Activated CD4-positive, alpha-beta T cell treated with anti-CD3 and anti-CD28 coated beads, Interleukin-2, amount 50 U/mL, for 16 hours (primary cell): ENCODE results near the gene CNTNAP2.
"Not testable (repeated sequence)": the region's sequence is repeated elsewhere in the genome, so short reads cannot be mapped to it uniquely, and the experiment has no call there.

Experiments
- DNase-seq: peaks from one replicate; pipeline ENCODE4 v3.0.0-alpha.2; 2020

CNTNAP2 gene

GRCh38 chr7:147700702-147701101 is 1584.1 kb downstream of the CNTNAP2 start:
- no peak for DNase-seq

DNA sequence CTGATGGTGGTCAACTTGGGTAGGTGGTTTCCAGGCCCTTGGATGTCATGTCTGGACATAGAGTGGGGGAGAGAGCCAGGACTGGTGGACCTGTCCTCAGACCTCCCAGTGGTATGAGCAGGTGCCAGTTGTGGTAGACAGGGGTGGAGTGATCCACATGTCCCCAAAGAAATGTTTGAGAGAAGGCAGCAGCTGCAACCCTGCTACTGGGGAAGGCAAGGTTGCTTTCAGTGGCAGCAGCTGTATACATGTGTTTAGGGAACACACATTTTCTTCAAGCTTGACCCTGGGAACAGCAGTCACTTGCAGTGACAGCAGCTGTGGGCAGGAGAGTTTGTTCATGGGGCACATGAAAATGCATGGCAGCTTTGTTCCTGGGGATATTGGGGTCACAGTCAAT is 1591.3 kb downstream of the CNTNAP2 start:
- no peak for DNase-seq

GRCh38 chr7:147708871-147709270 is 1592.3 kb downstream of the CNTNAP2 start:
- DNase-seq: no peak

DNA sequence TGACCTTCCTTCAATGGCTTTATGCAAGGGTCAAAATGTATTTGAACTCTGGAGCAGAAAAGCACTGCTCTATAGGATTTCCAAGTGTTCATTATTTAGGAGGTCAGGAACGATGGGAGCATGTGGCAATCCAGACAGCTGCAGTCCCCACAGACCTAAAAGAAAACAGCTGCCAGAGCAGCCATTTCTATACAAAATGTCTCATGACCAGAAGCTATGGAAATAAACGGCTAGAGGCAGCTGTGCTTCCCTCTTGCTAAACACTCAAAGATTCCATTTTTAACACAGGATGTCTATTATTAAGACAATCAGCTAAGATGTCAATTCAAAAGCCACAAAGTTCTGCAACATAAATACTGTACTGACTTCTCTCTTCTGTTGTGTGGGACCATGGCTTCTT is 1594.8 kb downstream of the CNTNAP2 start:
- no peak for DNase-seq

GRCh38 chr7:147721962-147722830 is 1605.6 kb downstream of the CNTNAP2 start:
- no peak for DNase-seq

DNA sequence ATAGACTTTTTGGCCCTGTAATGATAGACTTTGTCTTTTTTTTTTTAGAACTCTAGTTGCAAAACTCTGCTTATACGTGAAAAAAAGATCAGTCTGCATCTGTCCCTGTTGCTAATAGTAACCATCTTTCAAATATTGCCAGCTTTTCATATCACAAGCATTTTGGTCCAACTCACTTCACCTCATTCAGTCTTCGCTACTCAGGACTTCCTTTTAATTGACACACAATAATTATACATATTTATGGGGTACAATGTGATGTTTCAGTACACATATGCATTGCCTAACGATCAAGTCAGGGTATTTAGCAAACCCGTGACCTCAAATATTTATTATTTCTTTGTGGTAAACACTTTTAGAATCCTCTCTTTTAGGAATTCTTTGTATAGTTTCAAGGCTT is 1606.9 kb downstream of the CNTNAP2 start:
- DNase-seq: no peak

GRCh38 chr7:147731311-147731710 is 1614.7 kb downstream of the CNTNAP2 start:
- DNase-seq: no peak

- not testable (repeated sequence) for DNase-seq
Measured at GRCh38 chr7:147737559-147738214, 1621.1 kb downstream of the CNTNAP2 start.

DNA sequence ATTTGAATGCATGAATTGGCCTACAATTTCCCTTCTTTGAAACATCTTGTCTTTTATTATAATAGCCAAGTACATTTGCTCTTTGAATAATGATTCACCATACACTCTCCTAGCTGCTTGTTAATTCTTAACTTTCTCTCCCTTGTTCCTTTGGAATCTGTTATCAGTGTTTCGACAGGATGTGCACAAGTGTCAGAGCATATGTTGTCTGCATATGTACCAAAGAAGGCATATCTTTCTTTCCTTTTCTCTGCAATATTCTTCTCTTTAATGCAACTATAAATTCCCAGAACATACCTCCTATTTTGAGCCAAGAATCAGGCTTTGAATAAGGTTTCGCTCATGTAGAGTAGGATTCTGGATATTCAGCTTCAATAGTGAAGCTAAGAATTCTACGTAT is 1625.7 kb downstream of the CNTNAP2 start:
- no peak for DNase-seq

DNA sequence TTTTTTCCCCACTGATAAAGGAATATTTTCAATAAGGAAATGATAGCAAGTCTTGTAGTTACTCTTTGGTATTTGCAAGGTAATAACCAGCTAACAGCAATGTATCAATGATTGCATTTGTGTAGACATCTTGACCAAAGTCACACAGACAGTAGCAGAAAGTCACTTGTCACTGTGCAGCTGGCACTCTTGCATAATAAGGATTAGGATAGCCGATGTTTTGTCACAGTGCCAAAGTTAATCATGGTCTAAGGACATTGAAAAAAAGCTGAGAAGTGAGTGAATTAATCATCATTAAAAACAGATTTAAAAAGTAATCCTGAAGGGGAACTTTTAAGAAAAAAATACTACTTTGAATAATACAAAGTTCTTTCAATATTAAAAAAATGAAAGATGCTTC is 1639.7 kb downstream of the CNTNAP2 start:
- no peak for DNase-seq

DNA sequence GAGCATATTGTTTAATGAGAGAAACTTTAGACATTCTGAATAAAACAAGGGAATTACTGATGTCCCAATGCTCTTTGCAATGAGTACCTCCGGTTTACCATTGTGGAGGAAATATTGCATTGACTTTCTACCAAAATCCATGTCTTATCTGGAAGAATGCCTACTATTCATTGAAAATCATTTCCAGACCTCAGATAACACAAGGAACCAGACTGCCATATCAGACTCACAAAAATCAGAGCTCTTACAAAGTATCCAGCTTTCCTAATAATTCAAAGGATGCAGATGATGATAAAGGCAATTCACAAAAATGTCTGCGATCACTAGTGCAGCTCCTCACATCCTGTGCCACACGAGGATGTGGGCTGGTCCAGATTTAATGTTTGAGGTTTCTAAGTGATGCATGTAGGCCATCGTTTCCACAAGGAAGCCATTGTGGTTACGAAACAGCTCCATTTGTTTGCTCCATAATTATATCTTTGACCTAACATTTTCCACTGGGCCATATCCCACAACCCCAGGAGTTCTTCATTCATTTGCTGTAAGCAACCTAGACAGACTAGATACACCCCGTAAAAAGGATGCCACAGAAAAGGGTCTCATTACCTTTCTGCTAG is 1642.8 kb downstream of the CNTNAP2 start:
- DNase-seq: no peak

GRCh38 chr7:147765301-147765700 is 1648.7 kb downstream of the CNTNAP2 start:
- no peak for DNase-seq

- no peak for DNase-seq
Measured at GRCh38 chr7:147771344-147771743, 1654.7 kb downstream of the CNTNAP2 start.

DNA sequence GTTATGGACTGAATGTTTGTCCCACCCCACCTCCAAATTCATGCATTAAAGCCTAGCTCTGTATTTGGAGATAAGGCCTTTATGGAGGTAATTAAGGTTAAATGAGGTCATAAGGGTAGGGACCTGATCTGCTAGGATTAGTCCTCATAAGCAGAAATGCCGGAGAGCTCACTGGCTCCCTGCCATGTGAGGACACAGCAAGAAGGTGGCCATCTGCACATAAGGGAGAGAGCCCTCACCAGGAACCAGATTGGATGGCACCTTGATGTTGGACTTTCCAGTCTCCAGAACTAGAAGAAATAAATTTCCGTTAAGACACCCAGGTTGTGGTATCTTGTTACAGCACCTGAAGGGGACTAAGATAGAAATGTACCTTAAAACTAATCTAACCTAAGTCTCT is 1657.9 kb downstream of the CNTNAP2 start:
- no peak for DNase-seq

- no peak for DNase-seq
Measured at GRCh38 chr7:147775516-147776284, 1659.1 kb downstream of the CNTNAP2 start.

GRCh38 chr7:147777309-147777708 is 1660.7 kb downstream of the CNTNAP2 start:
- DNase-seq: no peak

GRCh38 chr7:147779949-147780348 is 1663.3 kb downstream of the CNTNAP2 start:
- DNase-seq: no peak

- DNase-seq: no peak
Measured at GRCh38 chr7:147796581-147796980, 1680.0 kb downstream of the CNTNAP2 start.

- no peak for DNase-seq
Measured at GRCh38 chr7:147798001-147798400, 1681.4 kb downstream of the CNTNAP2 start.

GRCh38 chr7:147801762-147802161 is 1685.2 kb downstream of the CNTNAP2 start:
- DNase-seq: not testable (repeated sequence)

GRCh38 chr7:147803151-147803550 is 1686.5 kb downstream of the CNTNAP2 start:
- no peak for DNase-seq

DNA sequence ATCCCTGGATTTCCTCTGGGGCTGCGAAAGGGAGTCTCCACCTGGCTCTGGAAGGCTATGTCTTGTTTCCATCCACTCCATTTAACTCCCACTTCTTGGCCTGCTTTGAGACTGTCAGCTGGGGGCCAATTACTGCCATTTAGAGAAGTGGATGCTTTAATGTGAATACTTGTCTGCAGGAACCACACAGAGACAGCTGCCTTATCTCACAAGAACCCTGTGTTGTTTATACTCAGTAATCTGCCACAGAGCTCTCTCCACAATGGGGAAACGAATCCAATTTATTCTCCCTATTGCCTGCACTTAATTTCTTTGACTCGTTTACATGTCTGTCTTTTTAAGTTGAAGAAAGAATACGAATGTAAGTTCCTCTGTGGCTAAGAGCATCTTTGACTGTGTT is 1687.0 kb downstream of the CNTNAP2 start:
- DNase-seq: no peak

DNA sequence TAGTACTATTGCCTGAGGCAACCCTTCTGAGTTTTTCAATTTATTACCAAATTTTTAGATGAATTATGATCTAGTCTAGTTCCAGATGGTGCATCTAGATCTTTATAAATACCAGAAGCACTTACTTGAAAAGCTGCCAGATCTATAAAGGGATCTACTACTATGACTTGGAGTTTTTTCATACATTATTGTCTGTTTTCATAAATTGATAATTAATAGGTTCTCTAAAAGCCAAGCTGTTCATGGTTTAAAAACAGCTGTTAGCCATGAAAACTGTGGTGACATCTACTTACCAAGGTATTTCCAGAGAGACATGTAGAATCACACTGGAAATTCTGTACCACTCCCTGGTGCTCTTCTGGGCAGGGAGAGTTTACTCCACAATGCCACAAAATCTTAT is 1687.4 kb downstream of the CNTNAP2 start:
- no peak for DNase-seq
